K562 (cell line): Measurements from ENCODE around the gene CNKSR1. TPM values are rescaled to one million over a fixed set of nuclear protein-coding genes. Genes with fewer than 3 reads are reported as not detected.

ENCODE experiments used
- CEBPB ChIP-seq: fragments of 450-650 bp; IDR thresholded peaks from 2 replicates; pipeline ENCODE4 v1.6.1; 2016; ENCODE audit warnings: missing genetic modification characterization, missing compliant biosample characterization
- SOX6 ChIP-seq: fragments of 450-650 bp; IDR thresholded peaks from 2 replicates; pipeline ENCODE4 v1.6.1; 2014; ENCODE audit warnings: mild to moderate bottlenecking
- STAG1 ChIP-seq: sonication (generic); formaldehyde crosslinking; IDR thresholded peaks from 2 replicates; pipeline ENCODE4 v1.5.0; 2020; ENCODE audit warnings: missing genetic modification reagents, borderline replicate concordance
- SUPT5H ChIP-seq: fragments of 450-650 bp; IDR thresholded peaks from 2 replicates; pipeline ENCODE4 v1.6.1; 2016
- TFAM ChIP-seq: fragments of 250-450 bp; sonication (Bioruptor Pico); conservative IDR thresholded peaks from 2 replicates; pipeline ENCODE4 v1.5.0; 2021; ENCODE audit warnings: mild to moderate bottlenecking, moderate library complexity
- TRIM24 ChIP-seq, 2 experiments: fragments of 450-650 bp; IDR thresholded peaks; 2 replicates each; pipeline ENCODE4 v1.6.1; 2016
- ZFPM2 ChIP-seq: fragments of 250-450 bp; sonication (Bioruptor Pico); IDR thresholded peaks from 2 replicates; pipeline ENCODE4 v1.5.1; 2022; ENCODE audit warnings: mild to moderate bottlenecking
- ZNF134 ChIP-seq: fragments of 250-450 bp; sonication (Bioruptor Pico); conservative IDR thresholded peaks from 2 replicates; pipeline ENCODE4 v1.4.0; 2020
- ZNF384 ChIP-seq: IDR thresholded peaks from 2 replicates; pipeline ENCODE4 v1.6.1; 2012; ENCODE audit warnings: low read depth, low read length, improper control_type of control experiment
- ZNF584 ChIP-seq: fragments of 200-800 bp; sonication (Bioruptor generic); IDR thresholded peaks from 2 replicates; pipeline ENCODE4 v1.6.1; 2016; ENCODE audit warnings: low read depth, mild to moderate bottlenecking, missing genetic modification characterization, missing compliant biosample characterization
- polyA plus RNA-seq, 8 experiments: library from polyadenylated mRNA; depleted of rRNA in 4 of 8; stranded (reverse) in 5 of 8; unstranded in 3 of 8; fragments of >200 nt; fragmentation: Nextera tagmentation in 2 of 8; fragmentation: Illumina TruSeq in 1 of 8; extraction: Ambion mirVana in 2 of 8; extraction: Trizol in 1 of 8; gene quantifications; 2 replicates each; pipeline versions ENCODE4 v1.2.1 to v1.2.3, GENCODE V29; 2011 to 2014; ENCODE audit warnings: inconsistent platforms in 1 of 8, missing spikeins in 1 of 8
- total RNA-seq, 7 experiments: library from RNA; depleted of rRNA in 6 of 7; stranded (reverse); fragments of >200 nt in 6 of 7; fragmentation: Illumina TruSeq in 2 of 7; extraction: Trizol in 2 of 7; gene quantifications; 2 replicates each; pipeline versions ENCODE4 v1.2.1 to v1.2.3, GENCODE V29; 2011 to 2021; ENCODE audit warnings: low replicate concordance in 1 of 7
- TF ChIP-seq, protein P1 (sequence below): sonication (generic); formaldehyde crosslinking; IDR thresholded peaks from 2 replicates; pipeline ENCODE4 v1.8.1; 2022; ENCODE audit warnings: missing genetic modification reagents
- TF ChIP-seq, protein P2 (sequence below): fragments of 200-800 bp; sonication (Bioruptor generic); IDR thresholded peaks from 2 replicates; pipeline ENCODE4 v1.6.1; 2016; ENCODE audit warnings: missing genetic modification characterization, missing compliant biosample characterization
- TF ChIP-seq, protein P3 (sequence below): sonication (generic); formaldehyde crosslinking; IDR thresholded peaks from 2 replicates; pipeline ENCODE4 v1.8.1; 2023; ENCODE audit warnings: mild to moderate bottlenecking, missing genetic modification reagents
- TF ChIP-seq, protein P4 (sequence below): fragments of 450-650 bp; IDR thresholded peaks from 2 replicates; pipeline ENCODE4 v1.6.1; 2016; ENCODE audit warnings: borderline replicate concordance

CNKSR1 gene
- total and polyA plus RNA-seq, 9 of the 15 experiments (the other 6 are each of a cell fraction or from before 2014, with no cell fraction given) = 0.03 to 2.8 (median 1.1) TPM

DNA sequence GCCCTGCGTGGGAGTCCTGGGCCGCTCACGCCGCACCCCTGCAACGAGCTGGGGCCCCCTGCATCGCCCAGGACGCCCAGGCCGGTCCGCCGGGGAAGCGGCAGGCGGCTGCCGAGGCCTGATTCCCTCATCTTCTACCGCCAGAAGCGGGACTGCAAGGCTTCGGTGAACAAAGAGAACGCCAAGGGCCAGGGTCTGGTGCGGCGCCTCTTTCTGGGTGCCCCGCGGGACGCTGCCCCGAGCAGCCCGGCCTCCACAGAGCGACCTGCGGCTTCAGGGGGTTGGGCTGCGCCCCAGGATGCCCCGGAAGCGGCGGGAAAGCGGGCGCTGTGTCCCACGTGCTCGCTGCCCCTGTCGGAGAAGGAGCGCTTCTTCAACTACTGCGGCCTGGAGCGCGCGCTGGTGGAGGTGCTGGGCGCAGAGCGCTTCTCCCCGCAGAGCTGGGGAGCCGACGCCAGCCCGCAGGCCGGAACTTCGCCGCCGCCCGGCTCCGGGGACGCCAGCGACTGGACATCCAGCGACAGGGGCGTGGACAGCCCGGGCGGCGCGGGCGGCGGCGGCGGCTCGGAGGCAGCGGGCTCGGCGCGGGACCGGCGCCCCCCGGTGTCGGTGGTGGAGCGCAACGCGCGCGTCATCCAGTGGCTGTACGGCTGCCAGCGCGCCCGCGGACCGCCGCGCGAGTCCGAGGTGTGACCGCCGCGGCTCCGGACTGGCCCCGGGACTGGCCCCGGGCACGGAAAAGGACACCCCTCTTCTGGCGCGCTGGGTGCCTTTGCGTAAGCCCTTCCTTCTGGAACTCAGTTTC, 15.7 kb upstream of the CNKSR1 start (continued):
- TF ChIP-seq STAG1 (CRISPR knock-in tag) (no peak), ZNF134 (CRISPR knock-in tag) (no peak; the same call in 1 of the 2 replicates), TRIM24 (IDR thresholded peaks at IDR 0.05) (no peak), TFAM (CRISPR knock-in tag) (no peak), ZFPM2 (CRISPR knock-in tag) (no peak), SOX6 (0 out of 2 replicates have a peak, but pooled peaks have one; percentile 17), SUPT5H (peak; percentile 68), ZNF384 (no peak), ZNF584 (no peak), CEBPB (no peak)
- TF ChIP-seq, protein P1, sequence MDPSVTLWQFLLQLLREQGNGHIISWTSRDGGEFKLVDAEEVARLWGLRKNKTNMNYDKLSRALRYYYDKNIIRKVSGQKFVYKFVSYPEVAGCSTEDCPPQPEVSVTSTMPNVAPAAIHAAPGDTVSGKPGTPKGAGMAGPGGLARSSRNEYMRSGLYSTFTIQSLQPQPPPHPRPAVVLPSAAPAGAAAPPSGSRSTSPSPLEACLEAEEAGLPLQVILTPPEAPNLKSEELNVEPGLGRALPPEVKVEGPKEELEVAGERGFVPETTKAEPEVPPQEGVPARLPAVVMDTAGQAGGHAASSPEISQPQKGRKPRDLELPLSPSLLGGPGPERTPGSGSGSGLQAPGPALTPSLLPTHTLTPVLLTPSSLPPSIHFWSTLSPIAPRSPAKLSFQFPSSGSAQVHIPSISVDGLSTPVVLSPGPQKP (CRISPR knock-in tag) = no peak
- TF ChIP-seq, protein P2, sequence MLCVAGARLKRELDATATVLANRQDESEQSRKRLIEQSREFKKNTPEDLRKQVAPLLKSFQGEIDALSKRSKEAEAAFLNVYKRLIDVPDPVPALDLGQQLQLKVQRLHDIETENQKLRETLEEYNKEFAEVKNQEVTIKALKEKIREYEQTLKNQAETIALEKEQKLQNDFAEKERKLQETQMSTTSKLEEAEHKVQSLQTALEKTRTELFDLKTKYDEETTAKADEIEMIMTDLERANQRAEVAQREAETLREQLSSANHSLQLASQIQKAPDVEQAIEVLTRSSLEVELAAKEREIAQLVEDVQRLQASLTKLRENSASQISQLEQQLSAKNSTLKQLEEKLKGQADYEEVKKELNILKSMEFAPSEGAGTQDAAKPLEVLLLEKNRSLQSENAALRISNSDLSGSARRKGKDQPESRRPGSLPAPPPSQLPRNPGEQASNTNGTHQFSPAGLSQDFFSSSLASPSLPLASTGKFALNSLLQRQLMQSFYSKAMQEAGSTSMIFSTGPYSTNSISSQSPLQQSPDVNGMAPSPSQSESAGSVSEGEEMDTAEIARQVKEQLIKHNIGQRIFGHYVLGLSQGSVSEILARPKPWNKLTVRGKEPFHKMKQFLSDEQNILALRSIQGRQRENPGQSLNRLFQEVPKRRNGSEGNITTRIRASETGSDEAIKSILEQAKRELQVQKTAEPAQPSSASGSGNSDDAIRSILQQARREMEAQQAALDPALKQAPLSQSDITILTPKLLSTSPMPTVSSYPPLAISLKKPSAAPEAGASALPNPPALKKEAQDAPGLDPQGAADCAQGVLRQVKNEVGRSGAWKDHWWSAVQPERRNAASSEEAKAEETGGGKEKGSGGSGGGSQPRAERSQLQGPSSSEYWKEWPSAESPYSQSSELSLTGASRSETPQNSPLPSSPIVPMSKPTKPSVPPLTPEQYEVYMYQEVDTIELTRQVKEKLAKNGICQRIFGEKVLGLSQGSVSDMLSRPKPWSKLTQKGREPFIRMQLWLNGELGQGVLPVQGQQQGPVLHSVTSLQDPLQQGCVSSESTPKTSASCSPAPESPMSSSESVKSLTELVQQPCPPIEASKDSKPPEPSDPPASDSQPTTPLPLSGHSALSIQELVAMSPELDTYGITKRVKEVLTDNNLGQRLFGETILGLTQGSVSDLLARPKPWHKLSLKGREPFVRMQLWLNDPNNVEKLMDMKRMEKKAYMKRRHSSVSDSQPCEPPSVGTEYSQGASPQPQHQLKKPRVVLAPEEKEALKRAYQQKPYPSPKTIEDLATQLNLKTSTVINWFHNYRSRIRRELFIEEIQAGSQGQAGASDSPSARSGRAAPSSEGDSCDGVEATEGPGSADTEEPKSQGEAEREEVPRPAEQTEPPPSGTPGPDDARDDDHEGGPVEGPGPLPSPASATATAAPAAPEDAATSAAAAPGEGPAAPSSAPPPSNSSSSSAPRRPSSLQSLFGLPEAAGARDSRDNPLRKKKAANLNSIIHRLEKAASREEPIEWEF (CRISPR knock-in tag) = no peak
- TF ChIP-seq, protein P3, sequence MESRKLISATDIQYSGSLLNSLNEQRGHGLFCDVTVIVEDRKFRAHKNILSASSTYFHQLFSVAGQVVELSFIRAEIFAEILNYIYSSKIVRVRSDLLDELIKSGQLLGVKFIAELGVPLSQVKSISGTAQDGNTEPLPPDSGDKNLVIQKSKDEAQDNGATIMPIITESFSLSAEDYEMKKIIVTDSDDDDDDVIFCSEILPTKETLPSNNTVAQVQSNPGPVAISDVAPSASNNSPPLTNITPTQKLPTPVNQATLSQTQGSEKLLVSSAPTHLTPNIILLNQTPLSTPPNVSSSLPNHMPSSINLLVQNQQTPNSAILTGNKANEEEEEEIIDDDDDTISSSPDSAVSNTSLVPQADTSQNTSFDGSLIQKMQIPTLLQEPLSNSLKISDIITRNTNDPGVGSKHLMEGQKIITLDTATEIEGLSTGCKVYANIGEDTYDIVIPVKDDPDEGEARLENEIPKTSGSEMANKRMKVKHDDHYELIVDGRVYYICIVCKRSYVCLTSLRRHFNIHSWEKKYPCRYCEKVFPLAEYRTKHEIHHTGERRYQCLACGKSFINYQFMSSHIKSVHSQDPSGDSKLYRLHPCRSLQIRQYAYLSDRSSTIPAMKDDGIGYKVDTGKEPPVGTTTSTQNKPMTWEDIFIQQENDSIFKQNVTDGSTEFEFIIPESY (CRISPR knock-in tag) = peak; percentile 58
- TF ChIP-seq, protein P4, sequence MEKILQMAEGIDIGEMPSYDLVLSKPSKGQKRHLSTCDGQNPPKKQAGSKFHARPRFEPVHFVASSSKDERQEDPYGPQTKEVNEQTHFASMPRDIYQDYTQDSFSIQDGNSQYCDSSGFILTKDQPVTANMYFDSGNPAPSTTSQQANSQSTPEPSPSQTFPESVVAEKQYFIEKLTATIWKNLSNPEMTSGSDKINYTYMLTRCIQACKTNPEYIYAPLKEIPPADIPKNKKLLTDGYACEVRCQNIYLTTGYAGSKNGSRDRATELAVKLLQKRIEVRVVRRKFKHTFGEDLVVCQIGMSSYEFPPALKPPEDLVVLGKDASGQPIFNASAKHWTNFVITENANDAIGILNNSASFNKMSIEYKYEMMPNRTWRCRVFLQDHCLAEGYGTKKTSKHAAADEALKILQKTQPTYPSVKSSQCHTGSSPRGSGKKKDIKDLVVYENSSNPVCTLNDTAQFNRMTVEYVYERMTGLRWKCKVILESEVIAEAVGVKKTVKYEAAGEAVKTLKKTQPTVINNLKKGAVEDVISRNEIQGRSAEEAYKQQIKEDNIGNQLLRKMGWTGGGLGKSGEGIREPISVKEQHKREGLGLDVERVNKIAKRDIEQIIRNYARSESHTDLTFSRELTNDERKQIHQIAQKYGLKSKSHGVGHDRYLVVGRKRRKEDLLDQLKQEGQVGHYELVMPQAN = peak; percentile 46; the same call in 1 of the 2 replicates
